ENCODE data around the gene TMEM51.

DNA sequence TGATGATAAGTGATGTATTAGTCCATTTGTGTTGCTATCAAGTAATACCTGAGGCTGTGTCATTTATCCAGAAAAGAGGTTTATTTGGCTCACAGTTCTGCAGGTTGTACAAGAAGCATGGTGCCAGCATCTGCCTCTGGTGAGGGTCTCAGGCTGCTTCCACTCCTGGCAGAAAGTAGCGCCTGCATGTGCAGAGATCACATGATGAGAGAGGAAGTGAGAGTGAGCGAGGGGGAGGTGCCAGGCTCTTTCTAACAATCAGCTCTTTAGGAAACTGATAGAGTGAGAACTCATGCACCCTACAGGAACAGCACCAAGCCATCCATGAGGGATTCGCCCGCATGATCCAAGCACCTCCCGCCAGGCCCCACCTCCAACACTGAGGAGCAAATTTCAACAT, 91.3 kb downstream of the TMEM51 start:
- TF ChIP-seq, protein P1, sequence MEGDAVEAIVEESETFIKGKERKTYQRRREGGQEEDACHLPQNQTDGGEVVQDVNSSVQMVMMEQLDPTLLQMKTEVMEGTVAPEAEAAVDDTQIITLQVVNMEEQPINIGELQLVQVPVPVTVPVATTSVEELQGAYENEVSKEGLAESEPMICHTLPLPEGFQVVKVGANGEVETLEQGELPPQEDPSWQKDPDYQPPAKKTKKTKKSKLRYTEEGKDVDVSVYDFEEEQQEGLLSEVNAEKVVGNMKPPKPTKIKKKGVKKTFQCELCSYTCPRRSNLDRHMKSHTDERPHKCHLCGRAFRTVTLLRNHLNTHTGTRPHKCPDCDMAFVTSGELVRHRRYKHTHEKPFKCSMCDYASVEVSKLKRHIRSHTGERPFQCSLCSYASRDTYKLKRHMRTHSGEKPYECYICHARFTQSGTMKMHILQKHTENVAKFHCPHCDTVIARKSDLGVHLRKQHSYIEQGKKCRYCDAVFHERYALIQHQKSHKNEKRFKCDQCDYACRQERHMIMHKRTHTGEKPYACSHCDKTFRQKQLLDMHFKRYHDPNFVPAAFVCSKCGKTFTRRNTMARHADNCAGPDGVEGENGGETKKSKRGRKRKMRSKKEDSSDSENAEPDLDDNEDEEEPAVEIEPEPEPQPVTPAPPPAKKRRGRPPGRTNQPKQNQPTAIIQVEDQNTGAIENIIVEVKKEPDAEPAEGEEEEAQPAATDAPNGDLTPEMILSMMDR (IDR thresholded peaks at IDR 0.05) = no peak
- TF ChIP-seq POLR2A (IDR thresholded peaks at IDR 0.05) (no peak), EP300 (IDR thresholded peaks at IDR 0.05) (no peak)
